HuH-7 (cell line): ENCODE results near the gene MDN1.

Experiments
- DNase-seq: peaks from one replicate; pipeline ENCODE4 v3.0.0; 2011; ENCODE audit warnings: low spot score

The MDN1 gene

DNA sequence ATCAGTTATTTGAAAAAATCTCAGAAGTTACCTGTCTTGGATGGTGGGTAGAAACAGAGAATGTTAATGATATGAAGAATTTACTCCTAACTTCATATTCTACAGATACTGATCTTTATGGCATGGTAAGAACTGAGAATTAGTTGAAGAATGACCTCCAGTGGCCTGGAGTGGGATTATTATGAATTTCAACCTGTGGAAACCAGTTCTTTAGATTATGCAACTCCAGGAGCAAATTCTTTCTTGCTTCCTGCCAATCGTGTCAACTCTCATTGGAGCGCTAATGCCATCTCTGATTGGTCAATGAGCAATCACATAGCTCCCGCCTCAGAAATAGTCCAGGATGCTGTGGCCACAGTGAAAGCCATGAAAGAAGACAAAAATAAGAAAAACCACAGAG, 221.6 kb downstream of the MDN1 start:
- peak; percentile 86 for DNase-seq

GRCh38 chr6:89597372-89597771, 222.2 kb downstream of the MDN1 start:
- DNase-seq, result no peak

DNA sequence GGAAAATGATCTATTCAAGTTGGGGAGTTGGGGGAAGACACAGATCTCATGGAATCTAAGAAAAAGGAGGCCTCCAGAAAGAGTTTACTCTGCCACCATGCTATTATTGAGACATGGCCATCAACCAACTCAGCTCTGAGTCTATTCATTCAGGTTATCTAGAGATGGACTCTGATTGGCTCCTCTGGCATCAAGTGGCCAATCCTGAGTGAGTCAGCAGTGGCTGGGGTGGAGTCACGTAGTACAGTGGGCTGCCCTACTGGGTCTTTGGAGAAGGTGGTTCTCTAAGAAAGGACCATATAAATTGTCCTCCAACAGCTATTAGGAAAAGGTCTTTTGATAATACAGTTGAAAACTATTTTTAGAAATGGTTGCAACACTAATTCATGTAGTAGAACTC, 223.1 kb downstream of the MDN1 start:
- DNase-seq, result no peak

DNA sequence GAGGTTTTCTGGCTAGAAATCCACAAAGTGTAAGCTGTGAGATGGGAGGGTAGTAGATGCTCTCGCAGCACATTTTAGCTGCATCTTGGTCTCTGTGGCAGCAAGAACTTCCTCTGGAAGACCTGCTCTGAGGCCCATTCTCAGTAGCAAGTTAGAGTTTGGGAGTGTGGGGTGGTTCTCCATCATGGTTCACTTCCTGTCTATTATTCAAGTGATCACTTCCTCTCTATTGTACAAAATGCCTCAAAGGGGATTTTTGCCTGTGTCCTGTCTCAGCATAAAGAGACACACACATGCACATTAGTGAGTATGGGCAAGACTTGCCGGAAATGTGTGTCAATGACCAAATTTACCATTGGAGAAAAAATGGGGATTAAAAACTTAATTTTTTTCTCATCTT, 223.5 kb downstream of the MDN1 start:
- no peak for DNase-seq
